ENCODE results near the gene SPRR5.

DNA sequence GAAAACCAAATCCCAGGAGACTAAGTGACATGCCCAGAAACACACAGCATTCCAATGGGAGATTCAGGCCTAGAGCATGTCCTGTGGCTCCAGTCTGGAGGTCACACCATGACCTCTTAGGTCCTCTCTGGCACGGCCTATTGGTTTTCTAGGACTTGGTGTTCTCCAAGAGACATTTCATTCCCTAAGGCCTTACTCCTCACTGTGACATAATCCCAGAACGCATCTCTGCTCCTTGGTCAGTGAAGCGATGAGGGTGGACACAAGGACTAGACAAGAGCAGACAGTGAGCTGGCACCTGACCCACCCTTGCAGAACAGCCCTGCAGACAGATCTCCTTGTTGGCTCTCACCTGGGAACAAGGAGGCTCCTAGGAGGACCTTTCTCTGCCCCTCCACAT, 37.8 kb upstream of the SPRR5 start:
- TF ChIP-seq, protein P1, sequence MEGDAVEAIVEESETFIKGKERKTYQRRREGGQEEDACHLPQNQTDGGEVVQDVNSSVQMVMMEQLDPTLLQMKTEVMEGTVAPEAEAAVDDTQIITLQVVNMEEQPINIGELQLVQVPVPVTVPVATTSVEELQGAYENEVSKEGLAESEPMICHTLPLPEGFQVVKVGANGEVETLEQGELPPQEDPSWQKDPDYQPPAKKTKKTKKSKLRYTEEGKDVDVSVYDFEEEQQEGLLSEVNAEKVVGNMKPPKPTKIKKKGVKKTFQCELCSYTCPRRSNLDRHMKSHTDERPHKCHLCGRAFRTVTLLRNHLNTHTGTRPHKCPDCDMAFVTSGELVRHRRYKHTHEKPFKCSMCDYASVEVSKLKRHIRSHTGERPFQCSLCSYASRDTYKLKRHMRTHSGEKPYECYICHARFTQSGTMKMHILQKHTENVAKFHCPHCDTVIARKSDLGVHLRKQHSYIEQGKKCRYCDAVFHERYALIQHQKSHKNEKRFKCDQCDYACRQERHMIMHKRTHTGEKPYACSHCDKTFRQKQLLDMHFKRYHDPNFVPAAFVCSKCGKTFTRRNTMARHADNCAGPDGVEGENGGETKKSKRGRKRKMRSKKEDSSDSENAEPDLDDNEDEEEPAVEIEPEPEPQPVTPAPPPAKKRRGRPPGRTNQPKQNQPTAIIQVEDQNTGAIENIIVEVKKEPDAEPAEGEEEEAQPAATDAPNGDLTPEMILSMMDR (IDR thresholded peaks at IDR 0.05; ENCODE audit: insufficient read depth, low read depth, low read length) = no peak
- no peak for TF ChIP-seq EZH2 (IDR thresholded peaks at IDR 0.05; ENCODE audit: insufficient read depth, low read length)
